SK-N-SH (cell line): Measurements from ENCODE around the gene N4BP2L2. TPM values are rescaled to one million over a fixed set of nuclear protein-coding genes. Genes with fewer than 3 reads are reported as not detected.

Experiments
- MEF2A ChIP-seq: IDR thresholded peaks from 2 replicates; pipeline ENCODE4 v1.4.0; 2012; ENCODE audit warnings: low read depth, borderline replicate concordance
- YY1 ChIP-seq: IDR thresholded peaks from 2 replicates; pipeline ENCODE4 v1.4.0; 2012; ENCODE audit warnings: low read depth, mild to moderate bottlenecking
- polyA plus RNA-seq, 3 experiments: library from polyadenylated mRNA; depleted of rRNA; stranded (reverse); fragments of >200 nt; gene quantifications; 2 replicates each; pipeline ENCODE4 v1.2.3, GENCODE V29; 2012
- small RNA-seq, 7 experiments: library from RNA; depleted of rRNA; stranded (forward); fragments of <200 nt; gene quantifications; one replicate each; pipeline ENCODE3, GENCODE V24; 2012

Gene N4BP2L2
- polyA plus RNA-seq, 1 of the 3 experiments (the other 2 are of a cell fraction): 16.0 TPM

DNA sequence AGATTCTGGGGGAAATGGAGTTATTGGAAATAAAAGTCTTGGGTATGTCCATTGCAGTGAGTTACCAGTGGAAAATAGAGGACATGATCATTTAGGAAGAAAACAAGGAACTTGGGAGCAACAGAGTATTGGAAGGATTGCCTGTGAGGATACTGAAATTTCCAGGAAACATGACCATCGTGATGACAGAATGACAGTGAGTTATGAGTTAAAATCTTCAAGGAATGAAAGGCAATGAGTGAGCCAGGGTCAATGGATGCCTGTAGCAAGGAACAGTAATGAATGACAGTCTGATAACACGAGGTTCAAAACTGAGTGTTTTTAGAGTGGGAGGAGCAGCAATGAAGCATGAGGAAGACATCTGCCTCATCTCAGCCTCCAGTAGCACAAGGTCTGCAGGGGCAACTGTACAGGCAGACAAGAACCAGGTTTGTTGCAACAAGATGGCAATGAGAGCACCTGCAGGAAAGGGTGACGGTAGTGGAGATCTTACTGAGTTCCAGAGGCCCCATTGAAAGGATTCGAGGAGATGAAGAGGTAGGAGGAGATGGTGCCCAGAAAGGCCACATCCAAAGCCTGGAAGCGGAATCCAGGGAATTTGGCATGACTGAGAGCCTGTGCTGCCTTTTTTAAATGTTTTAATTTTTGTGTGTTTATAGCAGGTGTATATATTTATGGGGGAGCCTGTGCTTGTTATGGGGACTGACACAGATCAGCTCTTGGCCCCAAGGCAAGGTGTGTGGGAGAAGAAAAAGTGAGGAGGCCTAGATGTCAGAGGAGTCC lies 154.6 kb downstream of the N4BP2L2 start (continued):
- TF ChIP-seq MEF2A (no peak), YY1 (no peak)

Small RNA genes lying within 50 kb of the gene (small RNA-seq; reads per million reads assigned to genes)
- 0 to 0.06 (median 0) reads per million in 7 experiments for gene RF00190

Other genes with a start within 250 kb of the N4BP2L2 start
- 0.07 TPM in 1 of 2 replicates, not detected in the other for gene ZAR1L, start 223.4 kb downstream of the N4BP2L2 start, polyA plus RNA-seq (2012; rRNA removed)
- gene BRCA2, start 223.3 kb downstream of the N4BP2L2 start, polyA plus RNA-seq (2012; rRNA removed): 0.81 and 1.6 TPM in 2 replicates
- 1.2 and 1.3 TPM in 2 replicates for gene N4BP2L1, start 110.7 kb downstream of the N4BP2L2 start, polyA plus RNA-seq (2012; rRNA removed)
- 3.7 and 3.8 TPM in 2 replicates for gene PDS5B, start 47.7 kb upstream of the N4BP2L2 start, polyA plus RNA-seq (2012; rRNA removed)